Measurements from ENCODE around the gene GPA33. TPM values are rescaled to one million over a fixed set of nuclear protein-coding genes. Genes with fewer than 3 reads are reported as not detected.
A peak's percentile ranks its signal among the peaks of the same experiment; 100 is the strongest.

The GPA33 gene
- under 1 TPM; 0.09 to 0.24 (median 0.12) TPM for polyA plus RNA-seq (ENCODE audit: insufficient read depth in 1 of 5, insufficient read length in 5 of 5, low replicate concordance in 1 of 5)
- long read RNA-seq, donor 1 = 0 reads
- long read RNA-seq, donor 2 = 0 reads
- long read RNA-seq, donor 3 = 0 reads
- long read RNA-seq, donor 4 = 0 reads
- long read RNA-seq, donor 5 = 0 reads
- long read RNA-seq, donor 6 = 0 reads
- long read RNA-seq, donor 7 = 0 reads
- long read RNA-seq, donor 8 = 0 reads

GRCh38 chr1:167090314-167090942 is at the start of gene GPA33:
TSS of gene GPA33 (minus strand) at chr1:167090377. CDS start at chr1:167090287, 90 bp downstream.
- DNase-seq = no peak

GRCh38 chr1:167138703-167139102 is 48.5 kb upstream of the GPA33 start:
- DNase-seq = no peak

GRCh38 chr1:167137793-167138510 is 47.8 kb upstream of the GPA33 start:
- no peak for DNase-seq

- no peak for DNase-seq
Measured at GRCh38 chr1:167137332-167137781, 47.2 kb upstream of the GPA33 start.

GRCh38 chr1:167136806-167137205 is 46.6 kb upstream of the GPA33 start:
- no peak for DNase-seq

GRCh38 chr1:167136191-167136614 is 46.0 kb upstream of the GPA33 start:
- DNase-seq = no peak

- DNase-seq = no peak
Measured at GRCh38 chr1:167135281-167135840, 45.2 kb upstream of the GPA33 start.

GRCh38 chr1:167132301-167133010 is 42.3 kb upstream of the GPA33 start:
- no peak for DNase-seq

GRCh38 chr1:167130829-167131510 is 40.8 kb upstream of the GPA33 start:
- no peak for DNase-seq

GRCh38 chr1:167128261-167129227 is 38.4 kb upstream of the GPA33 start:
- DNase-seq = no peak

- no peak for DNase-seq
Measured at GRCh38 chr1:167127661-167128060, 37.5 kb upstream of the GPA33 start.

GRCh38 chr1:167127236-167127635 is 37.1 kb upstream of the GPA33 start:
- no peak for DNase-seq

GRCh38 chr1:167126811-167127210 is 36.6 kb upstream of the GPA33 start:
- DNase-seq = no peak

GRCh38 chr1:167126317-167126716 is 36.1 kb upstream of the GPA33 start:
- no peak for DNase-seq

- no peak for DNase-seq
Measured at GRCh38 chr1:167122568-167122967, 32.4 kb upstream of the GPA33 start.

- no peak for DNase-seq
Measured at GRCh38 chr1:167122121-167122480, 31.9 kb upstream of the GPA33 start.

GRCh38 chr1:167121375-167122120 is 31.4 kb upstream of the GPA33 start:
- DNase-seq = peak; percentile 34 to 51

GRCh38 chr1:167120899-167121298 is 30.7 kb upstream of the GPA33 start:
- DNase-seq = no peak

- DNase-seq = no peak
Measured at GRCh38 chr1:167119696-167120095, 29.5 kb upstream of the GPA33 start.
